SK-N-SH (cell line): ENCODE data around the gene TMEM52B. TPM values are rescaled to one million over a fixed set of nuclear protein-coding genes. Genes with fewer than 3 reads are reported as not detected.

ENCODE experiments used
- CTCF ChIA-PET: fragments of 300-600, 350-600 bp; formaldehyde crosslinking; extraction: SDS; loops from one replicate; lab custom pipeline; 2021; lab: Yijun Ruan, JAX
- POLR2A ChIA-PET: fragments of 350-600 bp; sonication (Branson Sonifier 250); formaldehyde crosslinking; extraction: SDS; loops from one replicate; lab custom pipeline; 2020; ENCODE audit warnings: antibody characterized with exemption, inconsistent platforms; lab: Yijun Ruan, JAX
- DNase-seq: peaks from one replicate; pipeline ENCODE4 v3.0.0; 2012
- H2AFZ ChIP-seq: fragments of 200-600 bp; sonication (generic); 2 replicates; pipeline ENCODE4 v1.8.1; 2016; ENCODE audit warnings: antibody characterized with exemption, mild to moderate bottlenecking, low read depth
- H3F3A ChIP-seq: fragments of 200-600 bp; sonication (generic); replicated peaks from 2 replicates; pipeline ENCODE3; 2016; ENCODE audit warnings: antibody characterized with exemption, mild to moderate bottlenecking; ENCODE audit not compliant: insufficient read depth
- H3K27ac ChIP-seq, 2 experiments: fragments of 200-500 bp in 1 of 2; fragments of 200-600 bp in 1 of 2; sonication (Bioruptor generic) in 1 of 2; sonication (generic), shearing (Covaris generic) in 1 of 2; 2 replicates each; pipeline versions ENCODE4 v1.5.1 to v1.6.1; 2014 to 2016; ENCODE audit warnings: low read depth in 2 of 2, inconsistent platforms in 1 of 2, low read length in 1 of 2, mild to moderate bottlenecking in 1 of 2, mixed read lengths in 1 of 2
- H3K27me3 ChIP-seq: fragments of 200-600 bp; sonication (generic), shearing (Covaris generic); 2 replicates; pipeline ENCODE4 v1.6.1; 2016; ENCODE audit warnings: mixed run types; ENCODE audit not compliant: insufficient read depth
- H3K36me3 ChIP-seq, 2 experiments: fragments of 200-500 bp in 1 of 2; fragments of 200-600 bp in 1 of 2; sonication (Bioruptor generic) in 1 of 2; sonication (generic) in 1 of 2; replicated peaks in 1 of 2; 2 replicates each; pipeline versions ENCODE3 to v1.5.1; 2014 to 2016; ENCODE audit warnings: low read length in 1 of 2, mild to moderate bottlenecking in 1 of 2; ENCODE audit not compliant: insufficient read depth in 2 of 2, control insufficient read depth in 1 of 2
- H3K4me1 ChIP-seq, 2 experiments: fragments of 200-500 bp in 1 of 2; fragments of 200-600 bp in 1 of 2; sonication (Bioruptor generic) in 1 of 2; sonication (generic), shearing (Covaris generic) in 1 of 2; 2 replicates each; pipeline versions ENCODE4 v1.5.1 to v1.6.1; 2014 to 2016; ENCODE audit warnings: low read depth in 1 of 2, low read length in 1 of 2, mixed run types in 1 of 2; ENCODE audit not compliant: insufficient read depth in 2 of 2, control insufficient read depth in 1 of 2
- H3K4me2 ChIP-seq: fragments of 200-600 bp; sonication (generic), shearing (Covaris generic); 2 replicates; pipeline ENCODE4 v1.6.1; 2017; ENCODE audit warnings: mixed run types
- H3K4me3 ChIP-seq, 2 experiments: fragments of 200-500 bp in 1 of 2; fragments of 200-600 bp in 1 of 2; sonication (Bioruptor generic) in 1 of 2; sonication (generic), shearing (Covaris generic) in 1 of 2; 2 replicates each; pipeline versions ENCODE4 v1.5.1 to v1.8.1; 2014 to 2016; ENCODE audit warnings: low read depth in 2 of 2, inconsistent platforms in 1 of 2, low read length in 1 of 2, mild to moderate bottlenecking in 1 of 2, mixed read lengths in 1 of 2, moderate library complexity in 1 of 2
- H3K79me2 ChIP-seq: fragments of 200-600 bp; sonication (generic); 2 replicates; pipeline ENCODE4 v1.8.1; 2017; ENCODE audit warnings: mild to moderate bottlenecking; ENCODE audit not compliant: insufficient read depth
- H3K9ac ChIP-seq: fragments of 200-600 bp; sonication (generic); 2 replicates; pipeline ENCODE4 v1.6.1; 2017; ENCODE audit warnings: mixed run types
- H3K9me2 ChIP-seq: fragments of 200-600 bp; sonication (generic); 2 replicates; pipeline ENCODE4 v1.6.1; 2017; ENCODE audit warnings: mixed run types
- H3K9me3 ChIP-seq: fragments of 200-600 bp; sonication (generic); 2 replicates; pipeline ENCODE4 v1.6.1; 2017; ENCODE audit warnings: mixed run types, mild to moderate bottlenecking, moderate library complexity
- H4K20me1 ChIP-seq: fragments of 200-600 bp; sonication (generic); 2 replicates; pipeline ENCODE4 v1.6.1; 2017; ENCODE audit warnings: mild to moderate bottlenecking, mixed run types; ENCODE audit not compliant: insufficient read depth
- CTCF ChIP-seq: fragments of 200-600 bp; sonication (generic); IDR thresholded peaks from 2 replicates; pipeline ENCODE4 v1.6.1; 2017; ENCODE audit warnings: antibody characterized with exemption, mild to moderate bottlenecking, moderate library complexity
- ELF1 ChIP-seq: IDR thresholded peaks from 2 replicates; pipeline ENCODE4 v1.4.0; 2012
- FOSL2 ChIP-seq: IDR thresholded peaks from 2 replicates; pipeline ENCODE4 v1.4.0; 2012; ENCODE audit warnings: low read depth, mild to moderate bottlenecking, moderate library complexity, borderline replicate concordance
- FOXJ3 ChIP-seq: sonication (generic); formaldehyde crosslinking; IDR thresholded peaks from 2 replicates; pipeline ENCODE4 v1.5.1; 2020; ENCODE audit warnings: mild to moderate bottlenecking, missing genetic modification reagents
- GABPA ChIP-seq: IDR thresholded peaks from 2 replicates; pipeline ENCODE4 v1.4.0; 2012; ENCODE audit warnings: low read depth, mild to moderate bottlenecking
- GATA2 ChIP-seq: sonication (generic); formaldehyde crosslinking; IDR thresholded peaks from 2 replicates; pipeline ENCODE4 v1.5.0; 2020; ENCODE audit warnings: mild to moderate bottlenecking, missing genetic modification reagents
- IRF3 ChIP-seq: fragments of 150-350 bp; IDR thresholded peaks from 2 replicates; pipeline ENCODE4 v1.6.1; 2016; ENCODE audit warnings: mild to moderate bottlenecking, low read depth, low read length
- MEF2A ChIP-seq: IDR thresholded peaks from 2 replicates; pipeline ENCODE4 v1.4.0; 2012; ENCODE audit warnings: low read depth, borderline replicate concordance
- MXI1 ChIP-seq: IDR thresholded peaks from 2 replicates; pipeline ENCODE4 v1.6.1; 2012; ENCODE audit warnings: mild to moderate bottlenecking, low read depth, low read length, improper control_type of control experiment
- RCOR1 ChIP-seq: fragments of 150-350 bp; IDR thresholded peaks from 2 replicates; pipeline ENCODE4 v1.6.1; 2017; ENCODE audit warnings: antibody characterized with exemption, low read length
- RFX5 ChIP-seq: IDR thresholded peaks from 2 replicates; pipeline ENCODE4 v1.6.1; 2012; ENCODE audit warnings: mild to moderate bottlenecking, improper control_type of control experiment, low read length
- SMC3 ChIP-seq: IDR thresholded peaks from 2 replicates; pipeline ENCODE4 v1.6.1; 2012; ENCODE audit warnings: low read depth, low read length, improper control_type of control experiment
- TAF1 ChIP-seq: IDR thresholded peaks from 2 replicates; pipeline ENCODE4 v1.6.1; 2012; ENCODE audit warnings: low read depth, mild to moderate bottlenecking, low read length, moderate library complexity, borderline replicate concordance
- USF2 ChIP-seq: fragments of 150-350 bp; IDR thresholded peaks from 2 replicates; pipeline ENCODE4 v1.6.1; 2017; ENCODE audit warnings: antibody characterized with exemption, low read length, low read depth, borderline replicate concordance
- WGBS: methylation state at CpG from one replicate; pipeline ENCODE4 v1.1.6; 2017; ENCODE audit warnings: low lambda C conversion rate; 5-methylcytosine and 5-hydroxymethylcytosine counted together
- polyA plus RNA-seq, 3 experiments: library from polyadenylated mRNA; depleted of rRNA; stranded (reverse); fragments of >200 nt; gene quantifications; 2 replicates each; pipeline ENCODE4 v1.2.3, GENCODE V29; 2012
- TF ChIP-seq, protein P1 (sequence below): IDR thresholded peaks from 2 replicates; pipeline ENCODE4; 2012

TMEM52B gene
- polyA plus RNA-seq, 1 of the 3 experiments (the other 2 are of a cell fraction): not detected

DNA sequence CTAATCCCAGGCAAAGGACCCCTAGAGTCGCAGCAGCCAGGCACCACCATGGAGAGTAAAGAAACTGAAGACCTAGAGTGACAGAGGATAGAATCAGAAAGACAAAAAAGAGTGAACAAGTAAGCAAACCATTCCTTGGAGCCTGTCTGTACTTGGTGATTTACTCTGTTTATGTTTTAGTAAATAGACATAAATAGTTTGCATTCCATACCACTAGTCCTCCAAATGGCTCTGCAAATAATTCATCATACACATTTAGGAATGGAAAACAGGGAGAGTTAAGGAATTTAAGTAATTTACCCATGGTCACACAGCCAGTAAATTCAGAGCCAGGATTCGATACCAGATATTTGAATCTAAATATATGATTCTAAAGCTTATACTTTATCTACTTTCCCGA lies 9.7 kb upstream of the TMEM52B start:
- Histone ChIP-seq H3F3A (no peaks in the 10 kb centered on the region), H3K4me1 (no peaks in the 10 kb centered on the region), H3K9me2 (no peaks in the 10 kb centered on the region), H2AFZ (no peak overlapping the region), H3K4me2 (no peak overlapping the region), H3K79me2 (no peaks in the 10 kb centered on the region), H4K20me1 (no peaks in the 10 kb centered on the region), H3K27me3 (peaks cover 10% of the 10 kb centered on the region; the same call in 1 of the 2 replicates), H3K36me3 (no peaks in the 10 kb centered on the region)
- no peak for DNase-seq
- CTCF ChIA-PET: interaction anchor here (1.1 kb wide), 1 partner anchor 11 kb away, joined by 3 read pairs; no protein-coding TSS in a partner anchor
- TF ChIP-seq USF2 (no peak), RFX5 (no peak), FOSL2 (no peak), SMC3 (no peak), MXI1 (no peak), MEF2A (no peak), RCOR1 (no peak), CTCF (no peak), ELF1 (no peak), TAF1 (no peak)
- TF ChIP-seq, protein P1, sequence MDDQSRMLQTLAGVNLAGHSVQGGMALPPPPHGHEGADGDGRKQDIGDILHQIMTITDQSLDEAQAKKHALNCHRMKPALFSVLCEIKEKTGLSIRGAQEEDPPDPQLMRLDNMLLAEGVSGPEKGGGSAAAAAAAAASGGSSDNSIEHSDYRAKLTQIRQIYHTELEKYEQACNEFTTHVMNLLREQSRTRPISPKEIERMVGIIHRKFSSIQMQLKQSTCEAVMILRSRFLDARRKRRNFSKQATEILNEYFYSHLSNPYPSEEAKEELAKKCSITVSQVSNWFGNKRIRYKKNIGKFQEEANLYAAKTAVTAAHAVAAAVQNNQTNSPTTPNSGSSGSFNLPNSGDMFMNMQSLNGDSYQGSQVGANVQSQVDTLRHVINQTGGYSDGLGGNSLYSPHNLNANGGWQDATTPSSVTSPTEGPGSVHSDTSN: no peak
- TF ChIP-seq, all 33 proteins: peak for 0
- no peak overlapping the region for H3K9ac ChIP-seq
- H3K27ac ChIP-seq: no peak overlapping the region
- no peak overlapping the region for H3K4me3 ChIP-seq
- WGBS: 1% methylated on average over 3 of the region's 3 CpGs
- no peaks in the 10 kb centered on the region for H3K9me3 ChIP-seq
- POLR2A ChIA-PET: no interaction called here

GRCh38 chr12:10170216-10170615 lies 8.6 kb upstream of the TMEM52B start:
- H3K4me1 ChIP-seq: no peaks in the 10 kb centered on the region
- H4K20me1 ChIP-seq: no peaks in the 10 kb centered on the region
- CTCF ChIA-PET: interaction anchor here (1.2 kb wide), 1 partner anchor 20 kb away, joined by 4 read pairs; no protein-coding TSS in a partner anchor
- no peaks in the 10 kb centered on the region for H3F3A ChIP-seq
- no peaks in the 10 kb centered on the region for H3K9me2 ChIP-seq
- no peaks in the 10 kb centered on the region for H3K79me2 ChIP-seq
- no peak overlapping the region for H3K4me2 ChIP-seq
- TF ChIP-seq IRF3 (no peak), MEF2A (no peak), GABPA (no peak), RCOR1 (no peak), FOXJ3 (CRISPR knock-in tag) (no peak), GATA2 (no peak), ELF1 (no peak)
- TF ChIP-seq, protein P1: no peak
- DNase-seq: no peak
- 15% methylated on average over 5 of the region's 5 CpGs for WGBS
- no peak overlapping the region for H3K27ac ChIP-seq
- POLR2A ChIA-PET: no interaction called here
- H2AFZ ChIP-seq: no peak overlapping the region
- H3K27me3 ChIP-seq: peaks cover 10% of the 10 kb centered on the region; the same call in 1 of the 2 replicates
- H3K4me3 ChIP-seq: no peak overlapping the region
- no peak overlapping the region for H3K9ac ChIP-seq
- H3K9me3 ChIP-seq: no peaks in the 10 kb centered on the region
- H3K36me3 ChIP-seq: no peaks in the 10 kb centered on the region
